Central memory CD4-positive, alpha-beta T cell (primary cell): ENCODE data around the gene KRT85.
"Not testable (repeated sequence)": the region's sequence is repeated elsewhere in the genome, so short reads cannot be mapped to it uniquely, and the experiment has no call there.

Experiments
- DNase-seq: peaks from one replicate; pipeline ENCODE4 v3.0.0; 2022

Gene KRT85

GRCh38 chr12:52347551-52348510 is 19.4 kb downstream of the KRT85 start:
- DNase-seq = no peak

- no peak for DNase-seq
These were observed 20.3 kb downstream of the KRT85 start for GRCh38 chr12:52347016-52347415.

- no peak for DNase-seq
These were observed 20.7 kb downstream of the KRT85 start for GRCh38 chr12:52346593-52346992.

- DNase-seq = not testable (repeated sequence)
These were observed 22.2 kb downstream of the KRT85 start for GRCh38 chr12:52345041-52345440.

- no peak for DNase-seq
These were observed 23.2 kb downstream of the KRT85 start for GRCh38 chr12:52344111-52344510.

- no peak for DNase-seq
These were observed 23.7 kb downstream of the KRT85 start for GRCh38 chr12:52343550-52343949.

GRCh38 chr12:52342781-52343490 is 24.3 kb downstream of the KRT85 start:
- no peak for DNase-seq

- DNase-seq = no peak
These were observed 26.2 kb downstream of the KRT85 start for GRCh38 chr12:52341066-52341580.

- no peak for DNase-seq
These were observed 28.9 kb downstream of the KRT85 start for GRCh38 chr12:52338241-52338960.

- DNase-seq = no peak
These were observed 30.2 kb downstream of the KRT85 start for GRCh38 chr12:52337054-52337453.

GRCh38 chr12:52336641-52337040 is 30.6 kb downstream of the KRT85 start:
- DNase-seq = no peak

GRCh38 chr12:52335598-52336262 is 31.6 kb downstream of the KRT85 start:
- DNase-seq = no peak

- no peak for DNase-seq
These were observed 33.1 kb downstream of the KRT85 start for GRCh38 chr12:52334185-52334584.

- DNase-seq = no peak
These were observed 34.0 kb downstream of the KRT85 start for GRCh38 chr12:52333321-52333720.

- no peak for DNase-seq
These were observed 34.9 kb downstream of the KRT85 start for GRCh38 chr12:52332381-52332780.

GRCh38 chr12:52331833-52332232 is 35.4 kb downstream of the KRT85 start:
- DNase-seq = no peak

GRCh38 chr12:52331039-52331438 is 36.2 kb downstream of the KRT85 start:
- DNase-seq = no peak

GRCh38 chr12:52327830-52328500 is 39.3 kb downstream of the KRT85 start:
- no peak for DNase-seq

GRCh38 chr12:52327052-52327829 is 40.0 kb downstream of the KRT85 start:
- DNase-seq = peak; percentile 73

- no peak for DNase-seq
These were observed 43.2 kb downstream of the KRT85 start for GRCh38 chr12:52324153-52324444.
